NCI-H345 (cell line): ENCODE data around the gene PDE11A.
"Not testable (repeated sequence)": the region's sequence is repeated elsewhere in the genome, so short reads cannot be mapped to it uniquely, and the experiment has no call there.

Experiments
- DNase-seq: peaks from one replicate; lab custom pipeline; 2025; lab: John Stamatoyannopoulos, UW

The PDE11A gene

DNA sequence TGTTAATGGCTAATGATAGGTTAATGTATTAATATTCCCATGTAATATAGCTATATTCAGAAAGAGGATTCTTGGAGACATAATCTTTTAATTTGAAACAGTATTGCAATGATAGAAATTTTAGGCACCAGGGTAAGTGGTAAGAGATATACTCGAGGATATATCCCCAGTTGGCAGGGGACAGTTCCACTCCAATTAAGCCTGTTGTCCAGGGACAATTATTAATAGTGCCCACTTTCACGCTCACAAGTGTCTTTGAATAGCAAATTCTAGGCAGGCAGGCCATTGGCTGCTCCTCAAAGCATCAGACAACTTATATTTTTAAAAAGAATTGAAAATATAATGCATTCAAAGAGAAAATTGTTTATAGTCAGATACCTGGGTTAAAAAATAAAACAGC, 190.7 kb downstream of the PDE11A start:
- no peak for DNase-seq

- no peak for DNase-seq
Observed at GRCh38 chr2:177881008-177881747, 191.4 kb downstream of the PDE11A start.

- no peak for DNase-seq
Observed at GRCh38 chr2:177880285-177880684, 192.3 kb downstream of the PDE11A start.

- no peak for DNase-seq
Observed at GRCh38 chr2:177876950-177877349, 195.6 kb downstream of the PDE11A start.

DNA sequence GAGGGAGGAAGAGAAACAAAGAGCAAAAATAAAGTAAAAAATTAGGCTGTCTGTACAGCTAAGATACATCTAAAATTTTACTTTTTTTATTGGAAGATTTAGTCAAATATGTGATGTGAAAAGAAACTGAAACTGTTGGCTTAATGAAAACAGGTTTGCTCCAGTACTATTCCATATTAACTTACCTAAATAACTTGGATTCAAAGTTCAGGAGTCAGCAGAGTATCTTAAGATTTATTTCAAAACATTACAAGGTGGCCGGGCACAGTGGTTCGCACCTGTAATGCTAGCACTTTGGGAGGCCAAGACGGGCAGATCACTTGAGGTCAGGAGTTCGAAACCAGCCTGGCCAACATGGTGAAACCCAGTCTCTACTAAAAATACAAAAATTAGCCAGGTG, 197.9 kb downstream of the PDE11A start:
- DNase-seq: no peak

GRCh38 chr2:177873915-177874314, 198.7 kb downstream of the PDE11A start:
- DNase-seq: no peak

GRCh38 chr2:177872286-177872685, 200.3 kb downstream of the PDE11A start:
- no peak for DNase-seq

DNA sequence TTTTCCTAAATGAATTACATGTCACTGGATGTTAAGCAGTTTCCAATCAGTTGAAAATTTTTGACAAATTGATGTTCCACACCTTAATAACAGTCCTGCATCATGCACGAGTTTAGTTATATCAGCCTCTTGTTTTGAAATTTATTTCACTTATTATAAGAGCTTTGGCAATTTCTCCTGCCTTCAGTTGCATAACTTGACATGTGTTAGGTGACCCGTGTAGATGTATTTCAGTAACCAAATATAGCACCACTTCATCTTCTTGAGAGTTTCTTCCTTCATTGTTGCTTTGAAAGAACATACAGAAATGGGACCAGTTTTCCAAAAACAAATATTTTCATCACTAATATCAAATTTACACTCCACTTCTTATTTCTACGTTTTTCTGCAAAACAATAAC, 202.7 kb downstream of the PDE11A start:
- DNase-seq: no peak

DNA sequence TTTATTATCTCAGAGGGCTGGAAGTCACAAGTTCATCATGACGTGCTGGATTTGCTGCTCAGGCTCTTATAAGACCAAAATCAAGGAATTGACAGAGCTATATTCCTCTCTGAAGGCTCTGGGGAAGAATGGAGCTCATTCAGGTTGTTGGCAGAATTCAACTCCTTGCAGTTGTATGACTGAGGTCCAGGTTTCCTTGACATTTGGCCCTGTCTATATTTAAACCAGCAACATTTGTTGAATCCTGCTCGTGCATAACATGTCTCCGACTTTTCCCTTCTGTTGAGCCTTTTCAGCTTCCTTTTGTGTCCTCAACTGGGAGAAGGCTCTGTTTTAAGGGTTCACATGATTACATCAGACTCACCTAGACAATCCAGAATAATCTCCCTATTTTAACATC, 203.4 kb downstream of the PDE11A start:
- no peak for DNase-seq

- DNase-seq: no peak
Observed at GRCh38 chr2:177868806-177869205, 203.8 kb downstream of the PDE11A start.

DNA sequence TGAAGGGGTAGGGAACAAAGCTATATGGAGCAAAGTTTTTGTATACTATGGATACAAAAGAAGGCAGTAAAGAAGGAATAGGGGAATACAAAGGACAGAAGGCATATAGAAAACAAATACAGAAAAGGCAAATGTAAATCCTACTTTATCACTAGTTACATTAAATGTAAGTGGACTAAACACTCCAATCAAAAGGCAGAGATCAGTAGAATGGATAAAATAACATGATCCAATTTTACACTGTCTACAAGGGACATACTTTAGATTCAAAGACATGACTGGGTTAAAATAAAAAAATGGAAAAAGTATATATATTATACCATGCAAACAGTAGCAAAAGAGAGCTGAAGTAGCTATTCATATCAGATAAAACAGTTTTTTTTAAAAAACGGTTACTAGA, 215.0 kb downstream of the PDE11A start:
- no peak for DNase-seq

GRCh38 chr2:177852389-177852788, 220.2 kb downstream of the PDE11A start:
- no peak for DNase-seq

DNA sequence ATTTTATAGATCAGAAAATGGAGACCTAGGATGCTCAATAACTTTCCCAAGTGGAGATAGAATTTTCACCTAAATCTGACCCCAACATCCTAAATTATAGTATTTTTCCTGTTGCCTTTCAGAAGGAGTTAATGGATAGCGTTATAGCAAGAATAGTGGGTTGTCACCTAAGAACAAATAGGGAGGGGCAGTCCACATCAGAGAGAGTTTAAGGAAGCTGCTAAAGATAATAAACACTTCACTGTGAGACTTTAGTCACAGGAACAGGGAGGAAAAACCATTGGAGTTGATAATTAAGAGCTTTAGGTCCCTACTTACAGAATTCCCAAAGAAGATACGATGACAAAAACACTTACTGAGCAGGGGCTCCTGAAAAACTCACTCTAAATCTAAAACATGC, 229.4 kb downstream of the PDE11A start:
- DNase-seq: no peak

DNA sequence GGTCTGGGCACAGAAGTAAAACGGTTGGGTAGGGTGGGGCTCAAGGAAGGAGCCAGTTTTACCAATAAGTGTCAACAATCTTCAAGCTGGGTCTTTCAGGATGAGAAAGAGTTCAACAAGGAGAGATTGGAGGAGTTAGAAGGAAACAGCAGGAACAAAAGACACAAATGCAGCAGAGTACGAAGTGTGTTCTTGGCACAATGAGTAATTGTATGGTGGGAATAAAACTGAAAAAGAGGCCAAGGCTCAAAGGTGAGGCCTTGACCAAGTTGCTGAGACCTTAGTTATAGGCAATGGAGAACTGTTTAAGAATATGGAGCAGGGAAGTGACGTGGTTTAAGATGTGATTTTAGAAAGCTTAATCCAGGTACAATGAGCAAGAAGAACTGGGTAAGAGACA, 230.3 kb downstream of the PDE11A start:
- DNase-seq: no peak

GRCh38 chr2:177835418-177836204, 237.0 kb downstream of the PDE11A start:
- not testable (repeated sequence) for DNase-seq

DNA sequence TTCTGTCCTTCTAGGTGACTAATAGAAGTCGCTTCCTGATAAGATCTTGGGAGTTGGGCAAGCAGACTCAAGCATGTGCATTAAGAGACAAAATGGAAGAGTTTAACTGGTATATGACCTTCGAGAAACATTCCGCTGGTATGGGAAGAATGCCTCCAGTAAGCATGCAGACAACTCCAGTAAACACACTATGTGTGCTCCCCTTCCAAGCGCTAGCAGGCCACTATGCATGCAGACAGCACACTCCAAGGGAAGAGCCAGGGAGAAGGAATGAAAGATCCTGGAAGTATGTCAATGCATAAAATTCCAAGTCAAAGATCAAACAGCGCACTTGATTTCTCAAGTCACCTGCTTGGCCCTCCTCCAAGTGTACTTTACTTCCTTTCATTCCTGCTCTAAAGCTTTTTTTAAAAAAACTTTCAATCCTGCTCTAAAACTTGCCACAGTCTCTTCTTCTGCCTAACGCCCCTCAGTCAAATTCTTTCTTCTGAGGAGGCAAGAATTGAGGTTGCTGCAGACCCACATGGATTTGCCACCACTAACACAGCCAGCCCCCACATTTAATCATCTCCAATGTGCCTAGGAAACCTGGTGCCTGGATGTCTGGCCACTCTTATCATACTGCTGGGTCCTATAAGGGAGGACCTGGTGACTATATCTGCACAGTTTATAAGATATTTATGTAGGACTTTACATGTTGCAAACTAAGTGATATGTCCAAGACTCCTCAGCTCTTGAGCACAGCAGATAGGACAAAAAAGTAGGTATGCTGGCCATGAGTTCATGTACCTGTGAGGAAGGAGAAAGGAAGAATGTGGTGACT, 239.8 kb downstream of the PDE11A start:
- DNase-seq: no peak

- DNase-seq: peak; percentile 80
Observed at GRCh38 chr2:177830881-177831386, 241.6 kb downstream of the PDE11A start.

- DNase-seq: no peak
Observed at GRCh38 chr2:177828557-177828956, 244.0 kb downstream of the PDE11A start.

DNA sequence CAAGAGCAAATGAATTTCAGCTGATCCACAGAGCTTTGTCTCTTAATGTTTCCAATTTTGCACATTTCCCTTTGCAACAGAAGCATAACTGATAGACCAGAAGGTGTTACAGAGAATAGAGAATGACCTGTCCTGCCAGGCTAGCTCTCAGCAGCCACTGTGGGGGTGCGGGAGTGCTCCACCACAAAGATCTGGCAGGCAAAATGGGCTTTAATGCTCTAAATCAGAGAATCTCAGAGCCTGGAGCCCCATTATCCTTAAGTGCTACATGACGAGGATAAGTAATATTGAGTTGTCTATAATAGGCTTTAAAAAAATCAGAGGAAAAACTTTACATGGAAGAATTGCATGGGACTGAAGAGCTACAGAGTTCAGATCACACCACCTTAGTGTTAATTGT, 245.7 kb downstream of the PDE11A start:
- DNase-seq: no peak

DNA sequence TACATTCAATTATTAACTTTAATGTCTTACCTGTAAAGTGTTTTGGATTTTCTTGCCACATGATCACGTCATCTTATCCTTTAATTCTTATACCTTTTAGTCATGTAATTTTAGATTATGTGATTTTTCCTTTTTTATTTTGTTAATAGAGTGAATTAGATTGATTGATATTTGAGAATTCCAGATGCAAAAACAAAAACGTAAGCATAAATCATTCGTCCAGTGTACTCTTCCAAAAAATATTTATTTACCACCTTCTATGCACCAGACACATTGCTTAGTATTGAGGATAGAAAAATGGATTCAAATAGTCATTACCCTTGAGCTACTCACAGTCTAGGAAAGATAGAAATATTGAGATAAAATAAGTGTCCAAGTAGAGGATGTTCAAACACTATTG, 249.6 kb downstream of the PDE11A start:
- DNase-seq: no peak

DNA sequence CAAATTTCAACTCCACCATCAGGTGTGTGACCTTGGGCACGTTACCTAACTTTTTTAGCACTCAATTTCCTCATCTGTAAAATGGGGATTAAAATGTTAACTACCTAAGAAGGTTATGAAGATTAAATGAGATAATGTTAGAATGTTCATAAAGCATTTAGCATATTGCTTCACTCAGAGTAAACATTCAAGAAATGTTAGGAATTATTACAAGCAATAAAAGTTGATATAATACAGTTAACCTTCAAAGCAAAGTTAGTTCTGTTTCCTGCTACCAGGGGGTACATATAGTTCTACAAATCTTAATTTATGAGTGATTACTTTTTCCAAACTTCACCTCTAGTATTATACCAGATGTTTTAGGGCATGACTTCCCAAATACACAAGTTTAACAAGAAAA, 254.2 kb downstream of the PDE11A start:
- no peak for DNase-seq

- peak; percentile 42 for DNase-seq
Observed at GRCh38 chr2:177817300-177817699, 255.3 kb downstream of the PDE11A start.
